Testis (tissue), 2 donors: ENCODE results near the gene TNPO3.

Experiments
- POLR2A ChIP-seq: fragments of 450-650 bp; IDR thresholded peaks from one replicate; pipeline ENCODE4 v1.6.1; 2017; ENCODE audit warnings: antibody characterized with exemption, mild to moderate bottlenecking, moderate library complexity
- TF ChIP-seq, protein P1 (sequence below), 3 experiments: fragments of 450-650 bp in 2 of 3; fragments of 200-600 bp in 1 of 3; sonication (generic) in 1 of 3; IDR thresholded peaks; one replicate each; pipeline ENCODE4 v1.5.1; 2016 to 2019; ENCODE audit warnings: antibody characterized with exemption in 3 of 3, mild to moderate bottlenecking in 2 of 3, moderate library complexity in 1 of 3

DNA sequence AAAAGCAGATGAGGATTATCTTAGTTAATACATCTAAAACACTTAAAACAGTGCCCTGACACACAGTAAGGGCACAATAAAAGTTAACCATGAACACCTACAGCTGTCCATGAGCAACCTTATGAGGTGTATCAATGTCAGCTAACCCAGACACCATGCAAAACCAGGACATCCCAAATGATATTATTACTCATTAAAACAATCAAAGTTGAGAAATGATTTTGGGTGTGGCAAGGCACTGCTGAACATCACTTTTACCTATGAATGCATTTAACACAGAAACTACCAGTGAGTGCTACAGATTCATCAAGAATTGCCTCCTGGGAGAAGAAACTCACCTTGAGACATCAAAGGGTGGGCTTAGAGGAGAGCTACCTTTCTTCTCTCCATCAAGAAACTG, 98.9 kb downstream of the TNPO3 start:
- TF ChIP-seq, protein P1, sequence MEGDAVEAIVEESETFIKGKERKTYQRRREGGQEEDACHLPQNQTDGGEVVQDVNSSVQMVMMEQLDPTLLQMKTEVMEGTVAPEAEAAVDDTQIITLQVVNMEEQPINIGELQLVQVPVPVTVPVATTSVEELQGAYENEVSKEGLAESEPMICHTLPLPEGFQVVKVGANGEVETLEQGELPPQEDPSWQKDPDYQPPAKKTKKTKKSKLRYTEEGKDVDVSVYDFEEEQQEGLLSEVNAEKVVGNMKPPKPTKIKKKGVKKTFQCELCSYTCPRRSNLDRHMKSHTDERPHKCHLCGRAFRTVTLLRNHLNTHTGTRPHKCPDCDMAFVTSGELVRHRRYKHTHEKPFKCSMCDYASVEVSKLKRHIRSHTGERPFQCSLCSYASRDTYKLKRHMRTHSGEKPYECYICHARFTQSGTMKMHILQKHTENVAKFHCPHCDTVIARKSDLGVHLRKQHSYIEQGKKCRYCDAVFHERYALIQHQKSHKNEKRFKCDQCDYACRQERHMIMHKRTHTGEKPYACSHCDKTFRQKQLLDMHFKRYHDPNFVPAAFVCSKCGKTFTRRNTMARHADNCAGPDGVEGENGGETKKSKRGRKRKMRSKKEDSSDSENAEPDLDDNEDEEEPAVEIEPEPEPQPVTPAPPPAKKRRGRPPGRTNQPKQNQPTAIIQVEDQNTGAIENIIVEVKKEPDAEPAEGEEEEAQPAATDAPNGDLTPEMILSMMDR (IDR thresholded peaks at IDR 0.05): no peak
- TF ChIP-seq POLR2A: no peak
